K562 (cell line): ENCODE data around the gene GIMAP8. TPM values are rescaled to one million over a fixed set of nuclear protein-coding genes. Genes with fewer than 3 reads are reported as not detected.
A peak's percentile ranks its signal among the peaks of the same experiment; 100 is the strongest.

ENCODE experiments used
- CC2D1A ChIP-seq: fragments of 450-650 bp; IDR thresholded peaks from 2 replicates; pipeline ENCODE4 v1.6.1; 2017; ENCODE audit warnings: mild to moderate bottlenecking
- FOXK1 ChIP-seq: sonication (generic); formaldehyde crosslinking; IDR thresholded peaks from 2 replicates; pipeline ENCODE4 v1.8.0; 2022; ENCODE audit warnings: missing genetic modification reagents, mild to moderate bottlenecking, borderline replicate concordance
- ILK ChIP-seq: fragments of 450-650 bp; IDR thresholded peaks from 2 replicates; pipeline ENCODE4 v1.6.1; 2016; ENCODE audit warnings: missing genetic modification characterization, low read depth, mild to moderate bottlenecking, missing compliant biosample characterization, moderate library complexity, borderline replicate concordance
- MYBL2 ChIP-seq, 2 experiments: fragments of 450-650 bp in 1 of 2; sonication (generic) in 1 of 2; formaldehyde crosslinking in 1 of 2; IDR thresholded peaks; 2 replicates each; pipeline versions ENCODE4 v1.6.1 to v1.8.1; 2017 to 2022; ENCODE audit warnings: borderline replicate concordance in 1 of 2, inconsistent platforms in 1 of 2, low read depth in 1 of 2, mild to moderate bottlenecking in 1 of 2, missing genetic modification reagents in 1 of 2, moderate library complexity in 1 of 2
- MYC ChIP-seq, 2 experiments: fragments of 250-450 bp in 1 of 2; sonication (Bioruptor Pico) in 1 of 2; IDR thresholded peaks; 2 replicates each; pipeline versions ENCODE4 v1.5.1 to v1.6.1; 2012 to 2021; ENCODE audit warnings: low read depth in 2 of 2, borderline replicate concordance in 1 of 2, improper control_type of control experiment in 1 of 2, low read length in 1 of 2, mild to moderate bottlenecking in 1 of 2, moderate library complexity in 1 of 2
- NELFE ChIP-seq: IDR thresholded peaks from 2 replicates; pipeline ENCODE4 v1.6.1; 2011; ENCODE audit warnings: mild to moderate bottlenecking; ENCODE audit not compliant: insufficient read depth, insufficient read length
- NR2C2 ChIP-seq, 2 experiments: fragments of 200-800 bp in 1 of 2; sonication (Bioruptor generic) in 1 of 2; sonication (generic) in 1 of 2; formaldehyde crosslinking in 1 of 2; IDR thresholded peaks; 2 replicates each; pipeline versions ENCODE4 v1.6.1 to v1.8.0; 2016 to 2022; ENCODE audit warnings: mild to moderate bottlenecking in 1 of 2, missing compliant biosample characterization in 1 of 2, missing genetic modification characterization in 1 of 2, missing genetic modification reagents in 1 of 2
- NR2F6 ChIP-seq: fragments of 450-650 bp; formaldehyde crosslinking; IDR thresholded peaks from 2 replicates; pipeline ENCODE4 v1.4.0; 2020; ENCODE audit warnings: mild to moderate bottlenecking
- PTTG1 ChIP-seq: fragments of 450-650 bp; IDR thresholded peaks from 2 replicates; pipeline ENCODE4 v1.6.1; 2016; ENCODE audit warnings: low read depth, mild to moderate bottlenecking, missing genetic modification characterization, missing compliant biosample characterization
- PURB ChIP-seq: sonication (generic); formaldehyde crosslinking; IDR thresholded peaks from 2 replicates; pipeline ENCODE4 v1.9.0; 2021; ENCODE audit warnings: low read depth, mild to moderate bottlenecking, missing genetic modification reagents
- RBFOX2 ChIP-seq: fragments of 200-400 bp; formaldehyde crosslinking; IDR thresholded peaks from 2 replicates; pipeline ENCODE4 v1.6.1; 2017; ENCODE audit warnings: low read depth, mild to moderate bottlenecking, low read length, moderate library complexity
- SMARCB1 ChIP-seq: IDR thresholded peaks from 2 replicates; pipeline ENCODE4 v1.6.1; 2011; ENCODE audit warnings: improper control_type of control experiment, low read depth; ENCODE audit not compliant: insufficient read length
- SRSF3 ChIP-seq: fragments of 200-400 bp; formaldehyde crosslinking; IDR thresholded peaks from 2 replicates; pipeline ENCODE4 v1.6.1; 2016; ENCODE audit warnings: mild to moderate bottlenecking, low read length, moderate library complexity; ENCODE audit not compliant: insufficient read depth
- STAT5A ChIP-seq: IDR thresholded peaks from 2 replicates; pipeline ENCODE4 v1.6.1; 2012; ENCODE audit warnings: low read length, inconsistent platforms, borderline replicate concordance
- ZNF134 ChIP-seq: fragments of 250-450 bp; sonication (Bioruptor Pico); conservative IDR thresholded peaks from 2 replicates; pipeline ENCODE4 v1.4.0; 2020
- ZNF3 ChIP-seq: fragments of 250-450 bp; sonication (Bioruptor Pico); IDR thresholded peaks from 2 replicates; pipeline ENCODE4 v1.5.0; 2021; ENCODE audit warnings: mild to moderate bottlenecking, moderate library complexity
- ZNF347 ChIP-seq: fragments of 450-650 bp; formaldehyde crosslinking; IDR thresholded peaks from 2 replicates; pipeline ENCODE4 v1.4.0; 2020; ENCODE audit warnings: low read depth, mild to moderate bottlenecking, moderate library complexity
- ZNF436 ChIP-seq: fragments of 250-450, 450-650 bp; sonication (Bioruptor Pico); formaldehyde crosslinking; IDR thresholded peaks from 2 replicates; pipeline ENCODE4 v1.7.0; 2020; ENCODE audit warnings: mild to moderate bottlenecking
- ZNF766 ChIP-seq: fragments of 200-800 bp; sonication (Bioruptor generic); conservative IDR thresholded peaks from 2 replicates; pipeline ENCODE4 v1.6.1; 2016; ENCODE audit warnings: missing genetic modification characterization, missing compliant biosample characterization
- ZSCAN29 ChIP-seq: fragments of 450-650 bp; IDR thresholded peaks from 2 replicates; pipeline ENCODE4 v1.6.1; 2017
- polyA plus RNA-seq, 8 experiments: library from polyadenylated mRNA; depleted of rRNA in 4 of 8; stranded (reverse) in 5 of 8; unstranded in 3 of 8; fragments of >200 nt; fragmentation: Nextera tagmentation in 2 of 8; fragmentation: Illumina TruSeq in 1 of 8; extraction: Ambion mirVana in 2 of 8; extraction: Trizol in 1 of 8; gene quantifications; 2 replicates each; pipeline versions ENCODE4 v1.2.1 to v1.2.3, GENCODE V29; 2011 to 2014; ENCODE audit warnings: inconsistent platforms in 1 of 8, missing spikeins in 1 of 8
- total RNA-seq, 7 experiments: library from RNA; depleted of rRNA in 6 of 7; stranded (reverse); fragments of >200 nt in 6 of 7; fragmentation: Illumina TruSeq in 2 of 7; extraction: Trizol in 2 of 7; gene quantifications; 2 replicates each; pipeline versions ENCODE4 v1.2.1 to v1.2.3, GENCODE V29; 2011 to 2021; ENCODE audit warnings: low replicate concordance in 1 of 7
- TF ChIP-seq, protein P1 (sequence below): fragments of 250-450 bp; sonication (Bioruptor Pico); IDR thresholded peaks from 2 replicates; pipeline ENCODE4 v1.4.0; 2020; ENCODE audit warnings: mild to moderate bottlenecking
- TF ChIP-seq, protein P2 (sequence below): fragments of 450-650 bp; IDR thresholded peaks from 2 replicates; pipeline ENCODE4 v1.6.1; 2017; ENCODE audit warnings: antibody characterized with exemption, mild to moderate bottlenecking

The GIMAP8 gene
- total and polyA plus RNA-seq, 9 of the 15 experiments (the other 6 are each of a cell fraction or from before 2014, with no cell fraction given) = not detected

DNA sequence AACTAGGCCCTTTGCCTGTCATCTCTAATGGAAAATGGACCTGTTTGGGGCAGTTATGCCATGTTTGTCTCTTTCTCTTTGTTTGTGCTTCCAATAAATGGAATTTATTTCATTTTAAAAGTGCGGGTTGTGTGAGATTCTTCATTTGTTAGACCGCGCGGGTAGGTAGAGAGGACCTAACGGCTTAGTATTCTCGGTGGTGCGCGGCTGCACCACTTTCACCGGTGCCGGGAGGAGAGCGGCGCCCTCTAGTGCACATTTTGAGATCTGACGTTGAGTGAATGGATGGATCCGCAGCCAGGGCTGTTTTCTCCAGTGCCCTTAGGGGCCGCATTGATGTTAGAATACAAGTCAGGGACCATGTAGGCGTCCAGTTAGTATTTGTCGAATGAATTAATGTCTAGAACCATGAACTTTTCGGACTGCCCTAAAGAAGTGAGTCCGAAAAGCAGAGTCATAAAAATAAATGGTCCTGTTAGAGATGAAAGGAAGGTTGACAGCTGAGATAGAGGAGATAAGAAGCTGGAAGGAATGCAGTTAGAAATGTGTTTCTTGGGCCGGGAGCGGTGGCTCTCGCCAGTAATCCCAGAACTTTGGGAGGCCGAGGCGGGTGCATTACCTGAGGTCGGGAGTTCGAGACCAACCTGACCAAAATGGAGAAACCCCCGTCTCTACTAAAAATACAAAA lies 29.3 kb upstream of the GIMAP8 start (continued):
- TF ChIP-seq ILK (no peak), ZNF436 (no peak), CC2D1A (peak; percentile 91), SRSF3 (no peak), MYC (IDR thresholded peaks at IDR 0.05; ENCODE audit: low read depth, low read length) (peak; percentile 68; the same call in 1 of the 2 replicates), MYC (CRISPR knock-in tag; IDR thresholded peaks at IDR 0.05; ENCODE audit: borderline replicate concordance, low read depth) (no peak), PTTG1 (tag) (no peak), ZNF134 (no peak), NR2F6 (CRISPR knock-in tag) (no peak), ZNF3 (CRISPR knock-in tag) (no peak), NELFE (no peak), ZNF347 (CRISPR knock-in tag) (no peak), NR2C2 (CRISPR knock-in tag; IDR thresholded peaks at IDR 0.05) (peak; percentile 36; the same call in 1 of the 2 replicates), NR2C2 (tag; IDR thresholded peaks at IDR 0.05) (peak; percentile 67; the same call in 1 of the 2 replicates), MYBL2 (IDR thresholded peaks at IDR 0.05; ENCODE audit: low read depth) (peak; percentile 50; the same call in 1 of the 2 replicates), MYBL2 (CRISPR knock-in tag; IDR thresholded peaks at IDR 0.05; ENCODE audit: borderline replicate concordance) (no peak), ZSCAN29 (no peak), RBFOX2 (no peak), STAT5A (no peak), PURB (CRISPR knock-in tag) (no peak), SMARCB1 (no peak), ZNF766 (no peak), FOXK1 (CRISPR knock-in tag) (no peak)
- TF ChIP-seq, protein P1, sequence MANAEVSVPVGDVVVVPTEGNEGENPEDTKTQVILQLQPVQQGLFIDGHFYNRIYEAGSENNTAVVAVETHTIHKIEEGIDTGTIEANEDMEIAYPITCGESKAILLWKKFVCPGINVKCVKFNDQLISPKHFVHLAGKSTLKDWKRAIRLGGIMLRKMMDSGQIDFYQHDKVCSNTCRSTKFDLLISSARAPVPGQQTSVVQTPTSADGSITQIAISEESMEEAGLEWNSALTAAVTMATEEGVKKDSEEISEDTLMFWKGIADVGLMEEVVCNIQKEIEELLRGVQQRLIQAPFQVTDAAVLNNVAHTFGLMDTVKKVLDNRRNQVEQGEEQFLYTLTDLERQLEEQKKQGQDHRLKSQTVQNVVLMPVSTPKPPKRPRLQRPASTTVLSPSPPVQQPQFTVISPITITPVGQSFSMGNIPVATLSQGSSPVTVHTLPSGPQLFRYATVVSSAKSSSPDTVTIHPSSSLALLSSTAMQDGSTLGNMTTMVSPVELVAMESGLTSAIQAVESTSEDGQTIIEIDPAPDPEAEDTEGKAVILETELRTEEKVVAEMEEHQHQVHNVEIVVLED (CRISPR knock-in tag) = no peak
- TF ChIP-seq, protein P2, sequence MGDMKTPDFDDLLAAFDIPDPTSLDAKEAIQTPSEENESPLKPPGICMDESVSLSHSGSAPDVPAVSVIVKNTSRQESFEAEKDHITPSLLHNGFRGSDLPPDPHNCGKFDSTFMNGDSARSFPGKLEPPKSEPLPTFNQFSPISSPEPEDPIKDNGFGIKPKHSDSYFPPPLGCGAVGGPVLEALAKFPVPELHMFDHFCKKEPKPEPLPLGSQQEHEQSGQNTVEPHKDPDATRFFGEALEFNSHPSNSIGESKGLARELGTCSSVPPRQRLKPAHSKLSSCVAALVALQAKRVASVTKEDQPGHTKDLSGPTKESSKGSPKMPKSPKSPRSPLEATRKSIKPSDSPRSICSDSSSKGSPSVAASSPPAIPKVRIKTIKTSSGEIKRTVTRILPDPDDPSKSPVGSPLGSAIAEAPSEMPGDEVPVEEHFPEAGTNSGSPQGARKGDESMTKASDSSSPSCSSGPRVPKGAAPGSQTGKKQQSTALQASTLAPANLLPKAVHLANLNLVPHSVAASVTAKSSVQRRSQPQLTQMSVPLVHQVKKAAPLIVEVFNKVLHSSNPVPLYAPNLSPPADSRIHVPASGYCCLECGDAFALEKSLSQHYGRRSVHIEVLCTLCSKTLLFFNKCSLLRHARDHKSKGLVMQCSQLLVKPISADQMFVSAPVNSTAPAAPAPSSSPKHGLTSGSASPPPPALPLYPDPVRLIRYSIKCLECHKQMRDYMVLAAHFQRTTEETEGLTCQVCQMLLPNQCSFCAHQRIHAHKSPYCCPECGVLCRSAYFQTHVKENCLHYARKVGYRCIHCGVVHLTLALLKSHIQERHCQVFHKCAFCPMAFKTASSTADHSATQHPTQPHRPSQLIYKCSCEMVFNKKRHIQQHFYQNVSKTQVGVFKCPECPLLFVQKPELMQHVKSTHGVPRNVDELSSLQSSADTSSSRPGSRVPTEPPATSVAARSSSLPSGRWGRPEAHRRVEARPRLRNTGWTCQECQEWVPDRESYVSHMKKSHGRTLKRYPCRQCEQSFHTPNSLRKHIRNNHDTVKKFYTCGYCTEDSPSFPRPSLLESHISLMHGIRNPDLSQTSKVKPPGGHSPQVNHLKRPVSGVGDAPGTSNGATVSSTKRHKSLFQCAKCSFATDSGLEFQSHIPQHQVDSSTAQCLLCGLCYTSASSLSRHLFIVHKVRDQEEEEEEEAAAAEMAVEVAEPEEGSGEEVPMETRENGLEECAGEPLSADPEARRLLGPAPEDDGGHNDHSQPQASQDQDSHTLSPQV = peak; percentile 74
